HG02870 (cell line): ENCODE results near the gene RHOG.

Experiments
- ATAC-seq: cut with Tn5 transposase; IDR thresholded peaks from one replicate; pipeline ENCODE4 v1.9.1; 2021; ENCODE audit warnings: mild to moderate bottlenecking, moderate library complexity; ENCODE audit not compliant: unreplicated experiment

The RHOG gene

DNA sequence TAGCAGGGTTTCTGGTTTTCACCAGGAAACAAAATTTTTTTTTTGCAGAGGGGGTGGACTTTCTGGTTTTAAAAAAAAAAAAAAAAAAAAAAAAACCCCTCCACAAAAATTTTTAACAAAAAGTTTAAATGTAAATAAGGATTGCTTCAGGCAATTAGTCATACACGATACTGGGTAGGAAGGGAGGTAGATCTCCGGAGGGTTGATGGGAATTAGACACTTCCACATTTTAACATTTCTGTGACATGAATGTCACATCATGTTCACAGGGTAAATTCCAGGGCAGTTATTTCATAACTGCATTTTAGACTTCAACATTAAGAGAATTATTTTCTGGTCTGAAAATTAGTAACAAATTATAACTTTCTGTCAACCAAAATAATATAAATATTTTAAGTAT, 59.3 kb downstream of the RHOG start:
- ATAC-seq, result no peak
